GM06990 (cell line): ENCODE results near the gene TENM4.
"Not testable (repeated sequence)": the region's sequence is repeated elsewhere in the genome, so short reads cannot be mapped to it uniquely, and the experiment has no call there.

Experiments used
- DNase-seq: peaks from one replicate; pipeline ENCODE4 v3.0.0-alpha.2; 2011; ENCODE audit not compliant: insufficient read length; ENCODE audit errors: extremely low read depth
- H3K27me3 ChIP-seq: replicated peaks from 2 replicates; pipeline ENCODE4 v1.6.0; 2011; ENCODE audit warnings: low read length; ENCODE audit not compliant: control insufficient read depth, insufficient read depth
- H3K36me3 ChIP-seq: 2 replicates; pipeline ENCODE4 v1.5.1; 2011; ENCODE audit warnings: low read length; ENCODE audit not compliant: control insufficient read depth, insufficient read depth
- H3K4me3 ChIP-seq: replicated peaks from 2 replicates; pipeline ENCODE4 v1.5.1; 2011; ENCODE audit warnings: low read depth, mild to moderate bottlenecking, control low read depth, low read length
- TF ChIP-seq, protein P1 (sequence below): IDR thresholded peaks from 2 replicates; pipeline ENCODE4 v1.5.1; 2011; ENCODE audit warnings: low read length, control low read depth, mild to moderate bottlenecking, inconsistent platforms; ENCODE audit not compliant: insufficient read depth, poor library complexity, severe bottlenecking

The TENM4 gene

DNA sequence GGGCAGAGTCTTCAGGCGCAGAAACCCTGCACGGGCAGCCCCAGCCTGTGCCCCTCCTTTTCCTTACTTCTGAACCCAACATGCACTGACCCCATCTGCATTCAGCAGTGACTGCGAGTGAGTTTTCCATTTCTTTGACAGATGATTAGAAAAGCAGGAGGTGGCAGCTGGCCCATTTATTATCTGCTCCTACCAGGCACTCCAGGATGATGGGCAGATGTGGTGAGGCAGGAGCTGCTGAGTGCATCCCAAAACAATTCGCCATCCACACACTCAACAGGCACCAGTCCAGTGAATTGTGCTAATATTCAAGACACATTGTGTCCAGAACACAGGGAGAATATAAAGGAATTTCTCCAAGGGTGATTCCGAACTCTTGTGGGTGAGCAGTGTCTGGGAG is 208.5 kb downstream of the TENM4 start:
- DNase-seq: no peak
- TF ChIP-seq, protein P1, sequence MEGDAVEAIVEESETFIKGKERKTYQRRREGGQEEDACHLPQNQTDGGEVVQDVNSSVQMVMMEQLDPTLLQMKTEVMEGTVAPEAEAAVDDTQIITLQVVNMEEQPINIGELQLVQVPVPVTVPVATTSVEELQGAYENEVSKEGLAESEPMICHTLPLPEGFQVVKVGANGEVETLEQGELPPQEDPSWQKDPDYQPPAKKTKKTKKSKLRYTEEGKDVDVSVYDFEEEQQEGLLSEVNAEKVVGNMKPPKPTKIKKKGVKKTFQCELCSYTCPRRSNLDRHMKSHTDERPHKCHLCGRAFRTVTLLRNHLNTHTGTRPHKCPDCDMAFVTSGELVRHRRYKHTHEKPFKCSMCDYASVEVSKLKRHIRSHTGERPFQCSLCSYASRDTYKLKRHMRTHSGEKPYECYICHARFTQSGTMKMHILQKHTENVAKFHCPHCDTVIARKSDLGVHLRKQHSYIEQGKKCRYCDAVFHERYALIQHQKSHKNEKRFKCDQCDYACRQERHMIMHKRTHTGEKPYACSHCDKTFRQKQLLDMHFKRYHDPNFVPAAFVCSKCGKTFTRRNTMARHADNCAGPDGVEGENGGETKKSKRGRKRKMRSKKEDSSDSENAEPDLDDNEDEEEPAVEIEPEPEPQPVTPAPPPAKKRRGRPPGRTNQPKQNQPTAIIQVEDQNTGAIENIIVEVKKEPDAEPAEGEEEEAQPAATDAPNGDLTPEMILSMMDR: no peak
- H3K27me3 ChIP-seq: no peaks in the 10 kb centered on the region

DNA sequence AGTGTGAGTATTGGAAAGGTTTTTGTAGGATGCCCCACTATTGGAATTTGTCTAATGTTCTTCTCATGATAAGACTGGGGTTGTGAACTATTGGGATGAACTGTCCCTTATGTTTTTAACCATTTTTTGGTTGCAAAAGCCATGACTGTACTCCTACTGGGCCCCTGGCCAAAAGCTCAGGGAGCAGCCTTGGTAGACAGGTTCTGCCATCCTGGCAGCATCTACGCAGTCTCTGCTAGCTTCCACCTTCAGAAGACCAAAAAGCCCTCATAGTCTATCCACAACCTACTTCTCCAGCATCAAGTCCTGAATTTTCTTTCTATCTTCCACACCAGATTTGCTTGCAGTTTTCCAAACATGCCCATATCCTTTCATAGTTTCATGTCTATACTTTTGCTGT is 211.8 kb downstream of the TENM4 start:
- Histone ChIP-seq H3K36me3 (no peaks in the 10 kb centered on the region), H3K27me3 (no peaks in the 10 kb centered on the region), H3K4me3 (no peak overlapping the region)
- TF ChIP-seq, protein P1: no peak
- no peak for DNase-seq

More for the DNA sequence above, 208.5 kb downstream of the TENM4 start:
- Histone ChIP-seq H3K4me3 (no peak overlapping the region), H3K36me3 (no peaks in the 10 kb centered on the region)

DNA sequence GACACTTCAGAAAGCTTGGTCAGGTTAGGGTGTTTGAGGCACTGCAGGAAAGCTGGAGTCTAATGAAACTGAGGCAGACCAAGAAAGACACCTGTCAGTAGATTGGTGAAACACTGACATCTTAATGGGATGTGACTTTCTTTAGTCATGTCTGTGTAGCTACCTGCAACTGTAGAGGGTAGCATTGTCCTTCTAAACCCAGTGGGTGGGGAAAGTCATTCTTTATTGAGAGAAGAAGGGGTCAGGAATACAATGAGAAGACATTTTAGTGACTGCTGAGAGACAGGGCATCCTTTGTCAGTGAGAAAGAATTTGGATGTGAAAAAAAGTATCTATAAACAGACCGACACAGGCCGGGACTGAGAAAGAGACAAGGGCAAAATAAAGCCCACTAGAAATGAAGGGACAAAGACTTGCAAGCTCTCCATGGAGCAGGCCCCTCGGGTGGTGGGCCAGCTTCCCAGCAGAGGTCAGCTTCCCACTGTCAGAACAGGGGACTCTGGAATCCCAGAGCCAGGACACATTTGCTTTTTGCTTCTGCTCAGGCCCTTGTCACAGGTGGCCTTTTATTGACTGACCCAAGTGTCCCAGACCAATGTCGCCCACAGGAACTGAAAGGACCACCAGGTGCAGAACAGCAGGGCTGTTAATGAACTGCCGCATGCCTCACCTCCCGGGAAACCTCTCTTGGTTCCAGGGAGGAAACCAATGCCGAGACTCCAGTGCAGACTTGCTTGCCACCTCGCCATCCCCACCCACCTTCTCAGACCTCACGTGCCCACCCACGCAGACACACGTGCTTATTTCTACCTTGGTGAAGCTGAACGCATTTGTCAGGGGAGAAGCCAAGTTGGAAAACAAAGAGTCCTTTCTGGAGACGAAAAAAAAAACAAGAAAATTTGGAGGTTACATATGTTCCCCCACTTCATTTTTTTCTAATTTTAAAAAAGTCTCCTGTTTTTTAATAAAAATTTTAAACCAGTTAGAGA is 212.8 kb downstream of the TENM4 start:
- no peak for DNase-seq
- TF ChIP-seq, protein P1: no peak
- H3K36me3 ChIP-seq: no peaks in the 10 kb centered on the region
- no peaks in the 10 kb centered on the region for H3K27me3 ChIP-seq
- no peak overlapping the region for H3K4me3 ChIP-seq

DNA sequence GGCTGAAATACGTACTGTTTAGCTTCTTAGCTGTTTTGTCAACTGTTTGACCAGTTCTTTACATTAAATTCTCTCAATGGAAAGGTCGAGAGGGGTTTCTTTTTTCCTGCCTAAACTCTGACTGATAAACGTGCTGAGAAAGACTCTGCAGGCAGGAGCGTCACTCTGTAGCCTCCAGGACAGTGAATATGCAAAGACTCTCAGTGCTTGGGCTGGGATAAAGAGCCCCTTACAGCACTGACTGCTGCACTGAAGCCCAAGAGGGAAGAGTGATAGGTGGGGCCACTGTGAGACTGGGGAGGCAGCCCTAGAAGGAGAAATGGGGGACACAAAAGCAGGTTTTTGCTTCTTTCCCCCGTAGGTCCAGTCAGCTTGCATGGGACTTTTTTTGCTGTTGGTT is 213.5 kb downstream of the TENM4 start:
- TF ChIP-seq, protein P1: no peak

DNA sequence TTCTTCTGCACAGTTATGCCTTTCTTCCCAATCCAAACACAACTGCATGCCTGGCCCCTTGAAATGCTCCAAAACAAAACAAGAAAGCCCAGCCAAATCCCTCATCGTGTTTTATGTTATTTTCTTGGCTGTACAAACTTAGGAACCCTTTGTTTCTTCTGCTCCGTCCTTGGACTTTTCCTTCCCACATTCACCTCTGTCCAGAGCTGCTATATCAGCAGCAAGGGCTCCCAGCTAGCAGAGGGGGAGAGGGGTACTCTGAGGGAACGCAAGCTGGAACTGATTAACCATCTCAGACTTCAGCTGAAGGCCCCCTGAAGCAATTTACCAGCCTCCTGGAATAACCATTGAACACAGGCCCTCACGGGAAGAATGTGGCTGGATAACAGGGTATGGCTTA is 214.7 kb downstream of the TENM4 start:
- no peak overlapping the region for H3K4me3 ChIP-seq
- no peak for DNase-seq
- no peaks in the 10 kb centered on the region for H3K36me3 ChIP-seq
- TF ChIP-seq, protein P1: no peak
- no peaks in the 10 kb centered on the region for H3K27me3 ChIP-seq

More for the DNA sequence above, 213.5 kb downstream of the TENM4 start:
- no peak overlapping the region for H3K4me3 ChIP-seq
- no peaks in the 10 kb centered on the region for H3K27me3 ChIP-seq
- no peak for DNase-seq
- no peaks in the 10 kb centered on the region for H3K36me3 ChIP-seq

DNA sequence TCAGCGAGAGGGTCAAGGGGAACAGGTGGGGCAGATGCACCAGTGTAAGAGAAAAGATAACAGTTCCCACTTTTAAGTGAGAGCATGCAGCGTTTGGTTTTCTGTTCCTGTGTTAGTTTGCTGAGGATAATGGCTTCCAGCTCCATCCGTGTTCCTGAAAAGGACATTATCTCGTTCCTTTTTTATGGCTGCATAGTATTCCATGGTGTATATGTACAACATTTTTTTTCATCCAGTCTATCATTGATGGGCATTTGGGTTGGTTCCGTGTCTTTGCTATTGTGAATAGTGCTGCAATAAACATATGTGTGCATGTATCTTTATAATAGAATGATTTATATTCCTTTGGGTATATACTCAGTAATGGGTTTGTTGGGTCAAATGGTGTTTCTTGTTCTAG is 218.7 kb downstream of the TENM4 start:
- H3K36me3 ChIP-seq, H3K4me3 ChIP-seq, H3K27me3 ChIP-seq, DNase-seq: not testable (repeated sequence)
